Mesenchymal stem cell (in vitro differentiated cells and primary cell): Measurements from ENCODE around the gene GRHPR.

Experiments
- DNase-seq: peaks from one replicate; pipeline ENCODE4 v3.0.0-alpha.2; 2013
- H2AFZ ChIP-seq: one replicate; pipeline ENCODE4 v1.6.1; 2013; ENCODE audit warnings: low read depth, mild to moderate bottlenecking, control low read depth, inconsistent platforms, low read length, moderate library complexity
- H2AK5ac ChIP-seq: 2 replicates; pipeline ENCODE4 v1.6.1; 2013; ENCODE audit warnings: low read length, moderate library complexity, mild to moderate bottlenecking, inconsistent platforms; ENCODE audit not compliant: severe bottlenecking
- H2BK120ac ChIP-seq: one replicate; pipeline ENCODE4 v1.6.1; 2013; ENCODE audit warnings: low read depth, mild to moderate bottlenecking, inconsistent platforms, low read length, moderate library complexity
- H2BK12ac ChIP-seq, 2 experiments: one replicate each; pipeline ENCODE4 v1.6.1; 2013; ENCODE audit warnings: inconsistent platforms in 2 of 2, low read length in 2 of 2, mild to moderate bottlenecking in 2 of 2, moderate library complexity in 2 of 2, control low read depth in 1 of 2
- H2BK15ac ChIP-seq: one replicate; pipeline ENCODE4 v1.6.1; 2013; ENCODE audit warnings: mild to moderate bottlenecking, low read depth, inconsistent platforms; ENCODE audit not compliant: poor library complexity, severe bottlenecking
- H2BK5ac ChIP-seq: 2 replicates; pipeline ENCODE4 v1.6.1; 2013; ENCODE audit warnings: low read depth, mild to moderate bottlenecking, low read length, control low read depth, inconsistent platforms; ENCODE audit not compliant: poor library complexity, severe bottlenecking
- H3K14ac ChIP-seq, 2 experiments: one replicate each; pipeline ENCODE4 v1.6.1; 2013; ENCODE audit warnings: inconsistent platforms in 2 of 2, low read length in 2 of 2, control low read depth in 1 of 2, mild to moderate bottlenecking in 1 of 2, moderate library complexity in 1 of 2
- H3K18ac ChIP-seq, 2 experiments: one replicate each; pipeline ENCODE4 v1.6.1; 2013; ENCODE audit warnings: inconsistent platforms in 2 of 2, low read length in 2 of 2, control low read depth in 1 of 2, low read depth in 1 of 2, mild to moderate bottlenecking in 1 of 2
- H3K23ac ChIP-seq, 2 experiments: one replicate each; pipeline ENCODE4 v1.6.1; 2013; ENCODE audit warnings: inconsistent platforms in 2 of 2, low read length in 2 of 2, mild to moderate bottlenecking in 2 of 2, moderate library complexity in 2 of 2, control low read depth in 1 of 2
- H3K27ac ChIP-seq: 2 replicates; pipeline ENCODE4 v1.5.1; 2013; ENCODE audit warnings: mild to moderate bottlenecking, moderate library complexity, low read length, control low read depth, inconsistent platforms; ENCODE audit not compliant: poor library complexity, severe bottlenecking
- H3K27me3 ChIP-seq, 2 experiments: 2 replicates each; pipeline versions ENCODE4 v1.6.1 to v1.7.0; 2013; ENCODE audit warnings: low read length in 2 of 2, mild to moderate bottlenecking in 2 of 2, moderate library complexity in 2 of 2, control low read depth in 1 of 2, inconsistent platforms in 1 of 2; ENCODE audit not compliant: control insufficient read depth in 1 of 2, insufficient read depth in 1 of 2
- H3K36me3 ChIP-seq, 2 experiments: 2 replicates each; pipeline versions ENCODE4 v1.6.1 to v1.7.0; 2013; ENCODE audit warnings: low read length in 2 of 2, control low read depth in 1 of 2, inconsistent platforms in 1 of 2, low read depth in 1 of 2, mild to moderate bottlenecking in 1 of 2; ENCODE audit not compliant: insufficient read depth in 2 of 2, control insufficient read depth in 1 of 2
- H3K4ac ChIP-seq, 2 experiments: one replicate each; pipeline ENCODE4 v1.6.1; 2013; ENCODE audit warnings: inconsistent platforms in 2 of 2, low read length in 2 of 2, mild to moderate bottlenecking in 2 of 2, moderate library complexity in 2 of 2, control low read depth in 1 of 2, low read depth in 1 of 2
- H3K4me1 ChIP-seq: 2 replicates; pipeline ENCODE4 v1.6.1; 2013; ENCODE audit warnings: low read depth, low read length, control low read depth; ENCODE audit not compliant: control insufficient read depth, insufficient read depth
- H3K4me2 ChIP-seq: 2 replicates; pipeline ENCODE4 v1.6.1; 2013; ENCODE audit warnings: low read length, mild to moderate bottlenecking, inconsistent platforms; ENCODE audit not compliant: poor library complexity, severe bottlenecking
- H3K4me3 ChIP-seq, 2 experiments: 2 replicates each; pipeline versions ENCODE4 v1.5.1 to v1.7.0; 2013; ENCODE audit warnings: low read length in 2 of 2, mild to moderate bottlenecking in 2 of 2, control low read depth in 1 of 2, low read depth in 1 of 2; ENCODE audit not compliant: insufficient read depth in 1 of 2
- H3K79me1 ChIP-seq: replicated peaks from 2 replicates; pipeline ENCODE4 v1.6.1; 2013; ENCODE audit warnings: mild to moderate bottlenecking, control low read depth, low read length, inconsistent platforms; ENCODE audit not compliant: poor library complexity, severe bottlenecking
- H3K9ac ChIP-seq: 2 replicates; pipeline ENCODE4 v1.7.0; 2013; ENCODE audit warnings: mild to moderate bottlenecking, low read length, moderate library complexity
- H3K9me3 ChIP-seq: 2 replicates; pipeline ENCODE4 v1.7.0; 2013; ENCODE audit warnings: mild to moderate bottlenecking, low read length; ENCODE audit not compliant: control insufficient read depth
- H4K8ac ChIP-seq: one replicate; pipeline ENCODE4 v1.6.1; 2013; ENCODE audit warnings: inconsistent platforms, mild to moderate bottlenecking, low read length, moderate library complexity
- H4K91ac ChIP-seq: one replicate; pipeline ENCODE4 v1.6.1; 2013; ENCODE audit warnings: mild to moderate bottlenecking, low read length, inconsistent platforms
- WGBS: methylation state at CpG from one replicate; pipeline ENCODE4 v1.1.7; 2013; ENCODE audit warnings: mixed read lengths; 5-methylcytosine and 5-hydroxymethylcytosine counted together

Gene GRHPR

DNA sequence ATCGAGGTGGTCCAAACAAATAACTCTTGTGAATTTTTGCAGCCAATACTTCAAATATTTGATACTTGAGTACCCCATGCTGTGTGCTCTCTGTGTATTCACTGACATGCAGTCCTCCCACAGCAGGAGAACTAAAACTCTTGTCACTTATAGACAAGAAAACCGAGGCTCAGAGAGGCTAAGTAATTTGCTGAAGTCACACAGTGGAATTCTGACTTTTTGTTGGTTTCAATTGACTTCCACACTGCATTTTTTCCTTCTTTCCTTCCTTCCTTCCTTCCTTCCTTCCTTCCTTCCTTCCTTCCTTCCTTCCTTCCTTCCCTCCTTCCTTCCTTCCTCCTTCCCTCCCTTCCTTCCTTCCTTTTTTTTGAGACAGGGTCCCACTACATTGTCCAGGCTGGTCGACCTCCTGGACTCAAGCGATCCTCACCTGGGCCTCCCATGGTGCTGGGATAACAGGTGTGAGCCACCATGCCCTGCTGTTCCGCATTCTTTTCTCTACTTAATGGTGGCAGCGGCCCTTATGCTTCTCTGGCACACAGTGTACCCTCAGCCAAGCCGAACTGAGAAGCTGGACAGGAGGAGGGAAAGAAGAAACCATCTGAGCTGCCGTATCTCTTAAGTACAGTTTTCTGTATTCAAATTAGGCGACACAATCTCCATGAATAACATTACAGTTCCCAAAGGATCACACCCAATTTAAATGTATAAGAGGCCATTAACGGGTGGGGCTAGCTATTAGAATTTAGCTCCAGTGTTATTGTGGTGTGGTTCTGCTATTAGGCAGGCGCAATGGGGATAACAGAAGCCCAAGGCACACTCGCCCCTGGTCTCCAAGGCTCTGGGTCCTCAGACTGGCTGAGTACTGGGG is 38.4 kb upstream of the GRHPR start:
- no peak overlapping the region for H2BK120ac ChIP-seq

DNA sequence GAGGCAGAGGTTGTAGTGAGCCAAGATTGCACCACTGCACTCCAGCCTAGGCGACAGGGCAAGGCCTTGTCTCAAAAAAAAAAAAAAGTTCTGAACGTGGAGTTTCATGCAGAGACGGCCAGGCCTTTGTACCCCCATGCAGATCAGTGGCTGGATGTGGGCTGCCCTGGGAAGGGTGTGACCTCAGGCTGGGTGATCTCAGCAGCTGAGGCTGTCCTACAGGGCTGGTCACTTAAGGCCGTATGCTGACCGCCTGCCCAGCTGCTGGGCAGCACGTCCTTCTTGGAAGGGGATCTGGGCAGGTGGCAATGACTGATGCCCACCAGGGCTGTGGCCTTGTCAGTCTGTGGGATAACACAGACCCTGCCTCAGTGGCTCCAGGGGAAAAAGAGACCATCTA is 37.2 kb upstream of the GRHPR start:
- Histone ChIP-seq H2AK5ac (no peak overlapping the region), H4K91ac (no peak overlapping the region), H2BK15ac (no peak overlapping the region), H3K27ac (no peak overlapping the region), H3K79me1 (no peaks in the 10 kb centered on the region), H3K27me3 (peaks cover 3 to 6% of the 10 kb centered on the region in 2 experiments), H3K18ac (no peak overlapping the region), H4K8ac (no peak overlapping the region), H3K9me3 (peaks cover 8% of the 10 kb centered on the region), H3K9ac (no peak overlapping the region), H2BK120ac (no peak overlapping the region), H3K14ac (no peak overlapping the region), H3K4ac (no peak overlapping the region), H3K4me2 (no peak overlapping the region), H3K23ac (no peak overlapping the region), H3K4me1 (no peaks in the 10 kb centered on the region), H3K4me3 (no peak overlapping the region), H2AFZ (no peak overlapping the region), H2BK12ac (no peak overlapping the region), H2BK5ac (no peak overlapping the region), H3K36me3 (no peaks in the 10 kb centered on the region)
- no peak for DNase-seq
- 78% methylated on average over 6 of the region's 6 CpGs for WGBS

More for the DNA sequence above, 38.4 kb upstream of the GRHPR start:
- no peak overlapping the region for H3K27ac ChIP-seq
- no peak overlapping the region for H3K4me2 ChIP-seq
- no peak overlapping the region for H2AK5ac ChIP-seq
- H3K27me3 ChIP-seq: peaks cover 5 to 6% of the 10 kb centered on the region in 2 experiments
- no peak overlapping the region for H4K8ac ChIP-seq
- no peak overlapping the region for H3K9ac ChIP-seq
- H2BK15ac ChIP-seq: no peak overlapping the region
- no peak overlapping the region for H2AFZ ChIP-seq
- H3K36me3 ChIP-seq: no peaks in the 10 kb centered on the region
- H3K9me3 ChIP-seq: peaks cover 8% of the 10 kb centered on the region
- H3K23ac ChIP-seq: no peak overlapping the region
- DNase-seq: no peak
- H3K14ac ChIP-seq: no peak overlapping the region
- no peak overlapping the region for H4K91ac ChIP-seq
- no peaks in the 10 kb centered on the region for H3K79me1 ChIP-seq
- no peak overlapping the region for H3K4me3 ChIP-seq
- H2BK5ac ChIP-seq: no peak overlapping the region
- H2BK12ac ChIP-seq: no peak overlapping the region
- no peak overlapping the region for H3K4ac ChIP-seq
- no peak overlapping the region for H3K18ac ChIP-seq
- H3K4me1 ChIP-seq: no peaks in the 10 kb centered on the region
- 72% methylated on average over 10 of the region's 12 CpGs for WGBS

DNA sequence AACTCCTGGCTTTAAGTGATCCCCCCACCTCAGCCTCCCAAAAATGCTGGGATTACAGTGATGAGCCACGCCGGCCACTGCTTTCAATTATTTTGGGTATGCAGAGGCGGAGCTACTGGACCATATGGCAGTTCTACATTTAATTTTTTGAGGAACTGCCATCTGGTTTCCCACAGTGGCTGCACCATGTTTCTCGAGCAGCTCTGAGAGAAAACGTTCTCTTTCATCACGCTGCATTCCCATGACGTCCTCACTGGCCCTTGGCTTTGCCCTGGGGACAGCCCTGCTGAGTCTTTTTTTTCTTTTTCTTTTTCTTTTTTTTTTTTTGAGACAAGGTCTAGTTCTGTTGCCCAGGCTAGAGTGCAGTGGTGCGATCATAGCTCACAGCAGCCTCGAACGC is 35.5 kb upstream of the GRHPR start:
- Histone ChIP-seq H3K36me3 (no peaks in the 10 kb centered on the region), H2AK5ac (no peak overlapping the region), H3K4ac (no peak overlapping the region), H2BK120ac (no peak overlapping the region), H2BK5ac (no peak overlapping the region), H3K9ac (no peak overlapping the region), H2AFZ (no peak overlapping the region), H3K27me3 (peaks cover under 1 to 7% of the 10 kb centered on the region in 2 experiments), H3K27ac (no peak overlapping the region), H2BK15ac (no peak overlapping the region), H3K79me1 (no peaks in the 10 kb centered on the region), H3K23ac (no peak overlapping the region), H3K9me3 (peaks cover 5% of the 10 kb centered on the region), H4K8ac (no peak overlapping the region), H3K4me1 (no peaks in the 10 kb centered on the region), H3K14ac (no peak overlapping the region), H3K18ac (no peak overlapping the region), H3K4me2 (no peak overlapping the region), H4K91ac (no peak overlapping the region), H3K4me3 (no peak overlapping the region), H2BK12ac (no peak overlapping the region)
- 88% methylated on average over 10 of the region's 10 CpGs for WGBS
- no peak for DNase-seq

DNA sequence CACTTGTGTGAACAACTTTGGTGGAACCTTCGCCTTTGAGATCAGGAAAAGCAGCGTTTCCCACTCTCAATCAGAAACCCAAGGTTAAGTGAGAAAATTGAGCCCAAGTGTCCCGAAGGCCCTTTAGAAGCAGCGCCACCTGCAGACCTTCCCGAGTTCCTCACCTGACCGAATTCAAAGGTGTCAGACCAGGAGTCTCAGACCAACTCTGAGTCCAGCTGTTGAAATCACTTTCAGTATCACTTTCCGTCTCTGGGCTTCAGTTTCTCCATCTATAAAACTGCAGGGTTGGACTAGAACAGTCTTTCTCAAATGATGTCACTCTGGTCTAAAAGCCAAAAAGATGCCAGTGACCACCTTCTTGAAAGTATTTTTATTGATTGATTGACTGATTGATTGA is 31.7 kb upstream of the GRHPR start:
- Histone ChIP-seq H3K9me3 (no peaks in the 10 kb centered on the region), H3K23ac (no peak overlapping the region), H3K4ac (no peak overlapping the region), H2AK5ac (no peak overlapping the region), H4K8ac (no peak overlapping the region), H3K36me3 (no peaks in the 10 kb centered on the region), H3K27me3 (peaks cover 11 to 14% of the 10 kb centered on the region in 2 experiments), H3K4me3 (no peak overlapping the region), H3K4me2 (no peak overlapping the region), H2BK120ac (no peak overlapping the region), H3K9ac (no peak overlapping the region), H2BK12ac (no peak overlapping the region), H3K18ac (no peak overlapping the region), H3K14ac (no peak overlapping the region), H2AFZ (no peak overlapping the region), H4K91ac (no peak overlapping the region), H2BK15ac (no peak overlapping the region), H2BK5ac (no peak overlapping the region), H3K4me1 (no peaks in the 10 kb centered on the region), H3K79me1 (no peaks in the 10 kb centered on the region), H3K27ac (no peak overlapping the region)
- 35% methylated on average over 7 of the region's 7 CpGs for WGBS
- peak; percentile 7 for DNase-seq
